Erythroblast (primary cell): Measurements from ENCODE around the gene CPLX3.

Experiments used
- GATA1 ChIP-seq: IDR thresholded peaks from 2 replicates; pipeline ENCODE4 v1.6.1; 2011; ENCODE audit warnings: low read depth, mild to moderate bottlenecking, control low read depth, low read length, moderate library complexity
- POLR2A ChIP-seq: IDR thresholded peaks from 2 replicates; pipeline ENCODE4 v1.6.1; 2011; ENCODE audit warnings: mild to moderate bottlenecking, low read length

DNA sequence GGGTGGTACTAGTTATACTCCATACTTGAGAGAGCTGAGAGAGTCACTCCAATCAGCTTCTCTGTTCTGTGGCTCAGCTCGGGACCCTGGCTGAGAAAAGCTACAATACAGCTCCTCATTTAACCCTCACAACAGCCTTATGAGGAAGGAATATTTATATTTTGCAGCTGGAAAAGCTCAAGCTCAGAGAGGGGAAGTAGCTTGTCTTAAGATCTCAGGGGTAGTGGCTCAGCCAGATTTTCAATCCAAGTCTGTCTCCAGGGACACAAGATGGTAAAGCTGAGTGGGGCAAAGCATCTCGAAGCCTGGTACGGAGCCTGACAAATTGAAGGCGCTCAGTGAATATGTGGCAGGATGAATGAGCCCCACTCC, 31.9 kb downstream of the CPLX3 start:
- no peak for TF ChIP-seq POLR2A
- TF ChIP-seq GATA1 = no peak
